Gastroesophageal sphincter (tissue), 3 donors: ENCODE data around the gene PRSS22.
A peak's percentile ranks its signal among the peaks of the same experiment; 100 is the strongest.

ENCODE experiments used
- POLR2A ChIP-seq, 2 donors: fragments of 450-650 bp; IDR thresholded peaks; one replicate each; pipeline ENCODE4 v1.6.1; 2017; ENCODE audit warnings: antibody characterized with exemption in 2 of 2, mild to moderate bottlenecking in 2 of 2, moderate library complexity in 1 of 2
- TF ChIP-seq, protein P1 (sequence below), 4 experiments: fragments of 200-600 bp in 2 of 4; fragments of 450-650 bp in 2 of 4; sonication (generic) in 1 of 4; IDR thresholded peaks; one replicate each; pipeline ENCODE4 v1.5.1; 2017 to 2019; ENCODE audit warnings: antibody characterized with exemption in 4 of 4, mild to moderate bottlenecking in 2 of 4, moderate library complexity in 2 of 4

- TF ChIP-seq, protein P1, sequence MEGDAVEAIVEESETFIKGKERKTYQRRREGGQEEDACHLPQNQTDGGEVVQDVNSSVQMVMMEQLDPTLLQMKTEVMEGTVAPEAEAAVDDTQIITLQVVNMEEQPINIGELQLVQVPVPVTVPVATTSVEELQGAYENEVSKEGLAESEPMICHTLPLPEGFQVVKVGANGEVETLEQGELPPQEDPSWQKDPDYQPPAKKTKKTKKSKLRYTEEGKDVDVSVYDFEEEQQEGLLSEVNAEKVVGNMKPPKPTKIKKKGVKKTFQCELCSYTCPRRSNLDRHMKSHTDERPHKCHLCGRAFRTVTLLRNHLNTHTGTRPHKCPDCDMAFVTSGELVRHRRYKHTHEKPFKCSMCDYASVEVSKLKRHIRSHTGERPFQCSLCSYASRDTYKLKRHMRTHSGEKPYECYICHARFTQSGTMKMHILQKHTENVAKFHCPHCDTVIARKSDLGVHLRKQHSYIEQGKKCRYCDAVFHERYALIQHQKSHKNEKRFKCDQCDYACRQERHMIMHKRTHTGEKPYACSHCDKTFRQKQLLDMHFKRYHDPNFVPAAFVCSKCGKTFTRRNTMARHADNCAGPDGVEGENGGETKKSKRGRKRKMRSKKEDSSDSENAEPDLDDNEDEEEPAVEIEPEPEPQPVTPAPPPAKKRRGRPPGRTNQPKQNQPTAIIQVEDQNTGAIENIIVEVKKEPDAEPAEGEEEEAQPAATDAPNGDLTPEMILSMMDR (IDR thresholded peaks at IDR 0.05): peak in 3 of 4 experiments; percentile 94 to 99 (median 97)
- TF ChIP-seq POLR2A (IDR thresholded peaks at IDR 0.05): peak in 1 of 2 donors; percentile 56
Observed at GRCh38 chr16:2867987-2868789, 10.2 kb upstream of the PRSS22 start.
